Neural cell (in vitro differentiated cells): ENCODE results near the gene VIPR1. TPM values are rescaled to one million over a fixed set of nuclear protein-coding genes. Genes with fewer than 3 reads are reported as not detected.

Experiments used
- H2AFZ ChIP-seq: fragments of 200-600, 300-800 bp; sonication (generic), shearing (Covaris generic); 2 replicates; pipeline ENCODE4 v1.6.0; 2014; ENCODE audit warnings: low read depth, mild to moderate bottlenecking, antibody characterized with exemption, low read length, moderate library complexity
- H3F3A ChIP-seq: fragments of 200-600 bp; shearing (Covaris generic); 2 replicates; pipeline ENCODE4 v1.6.1; 2016; ENCODE audit warnings: mild to moderate bottlenecking, moderate library complexity, mixed read lengths, antibody characterized with exemption, low read length; ENCODE audit not compliant: insufficient read depth, poor library complexity, severe bottlenecking
- H3K27ac ChIP-seq: fragments of 200-600, 300-800 bp; sonication (generic), shearing (Covaris generic); 2 replicates; pipeline ENCODE4 v1.5.1; 2014; ENCODE audit warnings: mild to moderate bottlenecking, low read length, moderate library complexity
- H3K27me3 ChIP-seq: fragments of 300-800, 200-600 bp; sonication (generic), shearing (Covaris generic); 2 replicates; pipeline ENCODE4 v1.6.0; 2014; ENCODE audit warnings: mild to moderate bottlenecking, low read depth, low read length, moderate library complexity; ENCODE audit not compliant: insufficient read depth
- H3K36me3 ChIP-seq: fragments of 300-800, 200-600 bp; sonication (generic), shearing (Covaris generic); 2 replicates; pipeline ENCODE4 v1.5.1; 2014; ENCODE audit warnings: mild to moderate bottlenecking, antibody characterized with exemption, low read length, moderate library complexity; ENCODE audit not compliant: insufficient read depth
- H3K4me2 ChIP-seq: fragments of 300-800, 200-600 bp; sonication (generic), shearing (Covaris generic); 2 replicates; pipeline ENCODE4 v1.6.0; 2014; ENCODE audit warnings: mild to moderate bottlenecking, low read length
- H3K4me3 ChIP-seq: fragments of 300-800, 200-600 bp; sonication (generic), shearing (Covaris generic); 2 replicates; pipeline ENCODE4 v1.5.1; 2014; ENCODE audit warnings: mild to moderate bottlenecking, low read length, moderate library complexity
- H3K79me2 ChIP-seq: fragments of 200-600 bp; shearing (Covaris generic); replicated peaks from 2 replicates; pipeline ENCODE4 v1.6.0; 2014; ENCODE audit warnings: mild to moderate bottlenecking, low read length, moderate library complexity; ENCODE audit not compliant: insufficient read depth
- H3K9ac ChIP-seq: fragments of 300-800, 200-600 bp; sonication (generic), shearing (Covaris generic); 2 replicates; pipeline ENCODE4 v1.6.1; 2016; ENCODE audit warnings: mild to moderate bottlenecking, low read length, mixed read lengths
- H3K9me2 ChIP-seq: fragments of 200-600 bp; shearing (Covaris generic); 2 replicates; pipeline ENCODE4 v1.6.1; 2016; ENCODE audit warnings: mild to moderate bottlenecking, low read length, mixed read lengths; ENCODE audit not compliant: insufficient read depth
- H3K9me3 ChIP-seq: fragments of 200-600, 300-800 bp; sonication (generic), shearing (Covaris generic); 2 replicates; pipeline ENCODE4 v1.6.1; 2016; ENCODE audit warnings: mild to moderate bottlenecking, mixed run types, low read length, moderate library complexity, mixed read lengths
- H4K20me1 ChIP-seq: fragments of 200-600 bp; shearing (Covaris generic); 2 replicates; pipeline ENCODE4 v1.6.1; 2016; ENCODE audit warnings: mild to moderate bottlenecking, mixed run types; ENCODE audit not compliant: insufficient read depth
- CTCF ChIP-seq: fragments of 450-650 bp; IDR thresholded peaks from 2 replicates; pipeline ENCODE4 v1.5.1; 2014; ENCODE audit warnings: antibody characterized with exemption, mild to moderate bottlenecking, moderate library complexity; ENCODE audit not compliant: poor library complexity, severe bottlenecking
- EP300 ChIP-seq: fragments of 450-650 bp; conservative IDR thresholded peaks from 2 replicates; pipeline ENCODE4 v1.6.1; 2014; ENCODE audit warnings: antibody characterized with exemption, mild to moderate bottlenecking, moderate library complexity; ENCODE audit not compliant: poor library complexity, severe bottlenecking
- EZH2 ChIP-seq: fragments of 200-600, 300-800 bp; shearing (Covaris generic), sonication (generic); IDR thresholded peaks from 2 replicates; pipeline ENCODE4 v1.6.1; 2014; ENCODE audit warnings: antibody characterized with exemption, low read length, borderline replicate concordance, mild to moderate bottlenecking; ENCODE audit not compliant: insufficient read depth, poor library complexity, severe bottlenecking
- MXI1 ChIP-seq: fragments of 450-650 bp; conservative IDR thresholded peaks from 2 replicates; pipeline ENCODE4 v1.6.1; 2014; ENCODE audit warnings: antibody characterized with exemption, mild to moderate bottlenecking; ENCODE audit not compliant: poor library complexity, severe bottlenecking
- POLR2AphosphoS5 ChIP-seq: IDR thresholded peaks from 2 replicates; pipeline ENCODE4 v1.6.1; 2012
- RAD21 ChIP-seq: fragments of 450-650 bp; conservative IDR thresholded peaks from 2 replicates; pipeline ENCODE4 v1.6.1; 2014; ENCODE audit warnings: antibody characterized with exemption, mild to moderate bottlenecking, moderate library complexity
- REST ChIP-seq: IDR thresholded peaks from 2 replicates; pipeline ENCODE4 v1.6.1; 2012; ENCODE audit warnings: borderline replicate concordance
- SMC3 ChIP-seq: fragments of 450-650 bp; conservative IDR thresholded peaks from 2 replicates; pipeline ENCODE4 v1.6.1; 2014; ENCODE audit warnings: antibody characterized with exemption, mild to moderate bottlenecking, moderate library complexity; ENCODE audit not compliant: poor library complexity
- TAF1 ChIP-seq: IDR thresholded peaks from 2 replicates; pipeline ENCODE4 v1.6.1; 2012; ENCODE audit warnings: low read depth
- polyA plus RNA-seq: library from polyadenylated mRNA; depleted of rRNA; stranded (reverse); fragments of >200 nt; gene quantifications from 2 replicates; pipeline ENCODE4 v1.2.3, GENCODE V29; 2014

Gene VIPR1
- polyA plus RNA-seq, 1 donor from 2014 or later: 1.6 TPM

GRCh38 chr3:42514876-42515275 is 12.4 kb downstream of the VIPR1 start:
- no peak overlapping the region for H3K27ac ChIP-seq
- H3K36me3 ChIP-seq: no peaks in the 10 kb centered on the region
- H3F3A ChIP-seq: no peaks in the 10 kb centered on the region
- H2AFZ ChIP-seq: no peak overlapping the region
- no peaks in the 10 kb centered on the region for H3K9me3 ChIP-seq
- H3K79me2 ChIP-seq: no peaks in the 10 kb centered on the region
- H3K9me2 ChIP-seq: no peaks in the 10 kb centered on the region
- H3K4me3 ChIP-seq: no peak overlapping the region
- TF ChIP-seq RAD21 (no peak), MXI1 (no peak), TAF1 (no peak), POLR2AphosphoS5 (no peak), EP300 (no peak), REST (no peak), EZH2 (no peak), SMC3 (no peak), CTCF (no peak)
- no peak overlapping the region for H3K4me2 ChIP-seq
- no peak overlapping the region for H3K9ac ChIP-seq
- no peaks in the 10 kb centered on the region for H4K20me1 ChIP-seq
- no peaks in the 10 kb centered on the region for H3K27me3 ChIP-seq

GRCh38 chr3:42515391-42515916 is 13.0 kb downstream of the VIPR1 start:
- no peaks in the 10 kb centered on the region for H3K27me3 ChIP-seq
- H3K9me2 ChIP-seq: no peaks in the 10 kb centered on the region
- no peaks in the 10 kb centered on the region for H3K36me3 ChIP-seq
- no peaks in the 10 kb centered on the region for H3F3A ChIP-seq
- H3K4me2 ChIP-seq: no peak overlapping the region
- no peak overlapping the region for H3K9ac ChIP-seq
- no peaks in the 10 kb centered on the region for H3K9me3 ChIP-seq
- H3K79me2 ChIP-seq: no peaks in the 10 kb centered on the region
- no peaks in the 10 kb centered on the region for H4K20me1 ChIP-seq
- no peak for TF ChIP-seq TAF1
- TF ChIP-seq EZH2: no peak
- TF ChIP-seq RAD21: no peak
- TF ChIP-seq EP300: no peak
- no peak for TF ChIP-seq MXI1
- no peak for TF ChIP-seq CTCF
- TF ChIP-seq POLR2AphosphoS5: no peak
- no peak for TF ChIP-seq SMC3
- no peak overlapping the region for H2AFZ ChIP-seq
- H3K4me3 ChIP-seq: no peak overlapping the region
- no peak overlapping the region for H3K27ac ChIP-seq
